H9 (cell line): Measurements from ENCODE around the gene TTLL3. TPM values are rescaled to one million over a fixed set of nuclear protein-coding genes. Genes with fewer than 3 reads are reported as not detected.

Experiments
- DNase-seq: peaks from one replicate; pipeline ENCODE4 v3.0.0-alpha.2; 2017
- H2AFZ ChIP-seq: one replicate; pipeline ENCODE4 v1.6.1; 2013; ENCODE audit warnings: mild to moderate bottlenecking, low read length, control low read depth, moderate library complexity
- H2AK5ac ChIP-seq: 2 replicates; pipeline ENCODE4 v1.6.1; 2013; ENCODE audit warnings: low read length, control low read depth, mixed read lengths; ENCODE audit not compliant: insufficient read length
- H2BK120ac ChIP-seq: one replicate; pipeline ENCODE4 v1.6.1; 2013; ENCODE audit warnings: low read depth, mild to moderate bottlenecking, low read length, control low read depth, inconsistent platforms; ENCODE audit not compliant: poor library complexity, severe bottlenecking
- H2BK12ac ChIP-seq: 2 replicates; pipeline ENCODE4 v1.6.1; 2013; ENCODE audit warnings: low read length, control low read depth, mixed read lengths, low read depth; ENCODE audit not compliant: insufficient read length
- H2BK15ac ChIP-seq: 2 replicates; pipeline ENCODE4 v1.6.1; 2013; ENCODE audit warnings: low read depth, low read length, control low read depth
- H2BK20ac ChIP-seq: one replicate; pipeline ENCODE4 v1.6.1; 2013; ENCODE audit warnings: low read depth, mild to moderate bottlenecking, low read length, control low read depth, inconsistent platforms; ENCODE audit not compliant: poor library complexity, severe bottlenecking
- H2BK5ac ChIP-seq: 2 replicates; pipeline ENCODE4 v1.6.1; 2013; ENCODE audit warnings: low read length, control low read depth, mixed read lengths; ENCODE audit not compliant: insufficient read length
- H3K14ac ChIP-seq: 2 replicates; pipeline ENCODE4 v1.6.1; 2013; ENCODE audit warnings: low read length, control low read depth; ENCODE audit not compliant: insufficient read depth
- H3K18ac ChIP-seq: 2 replicates; pipeline ENCODE4 v1.6.1; 2013; ENCODE audit warnings: low read depth, mild to moderate bottlenecking, mixed read lengths, low read length, control low read depth; ENCODE audit not compliant: insufficient read length
- H3K23ac ChIP-seq: 2 replicates; pipeline ENCODE4 v1.6.1; 2013; ENCODE audit warnings: low read length, control low read depth, mixed read lengths, low read depth; ENCODE audit not compliant: insufficient read length
- H3K23me2 ChIP-seq: 2 replicates; pipeline ENCODE4 v1.6.1; 2013; ENCODE audit warnings: low read depth, mild to moderate bottlenecking, mixed read lengths, low read length, control low read depth; ENCODE audit not compliant: insufficient read length, poor library complexity, severe bottlenecking
- H3K27ac ChIP-seq: 2 replicates; pipeline ENCODE4 v1.5.1; 2013; ENCODE audit warnings: low read length, control low read depth, mixed read lengths, low read depth; ENCODE audit not compliant: insufficient read length
- H3K27me3 ChIP-seq: 2 replicates; pipeline ENCODE4 v1.6.1; 2013; ENCODE audit warnings: low read length, control low read depth, inconsistent platforms; ENCODE audit not compliant: insufficient read depth
- H3K4ac ChIP-seq: 2 replicates; pipeline ENCODE4 v1.6.1; 2013; ENCODE audit warnings: low read depth, mild to moderate bottlenecking, control low read depth, inconsistent platforms, low read length, moderate library complexity
- H3K4me1 ChIP-seq: 2 replicates; pipeline ENCODE4 v1.6.1; 2013; ENCODE audit warnings: low read length, control low read depth, inconsistent platforms; ENCODE audit not compliant: insufficient read depth
- H3K4me2 ChIP-seq: 2 replicates; pipeline ENCODE4 v1.6.1; 2013; ENCODE audit warnings: low read length, control low read depth, mixed read lengths; ENCODE audit not compliant: insufficient read length, insufficient read depth
- H3K56ac ChIP-seq: 2 replicates; pipeline ENCODE4 v1.6.1; 2013; ENCODE audit warnings: low read depth, mild to moderate bottlenecking, mixed read lengths, low read length, control low read depth; ENCODE audit not compliant: insufficient read length
- H3K79me1 ChIP-seq: 2 replicates; pipeline ENCODE4 v1.6.1; 2013; ENCODE audit warnings: low read depth, mild to moderate bottlenecking, moderate library complexity, low read length, control low read depth, inconsistent platforms; ENCODE audit not compliant: insufficient read depth, poor library complexity, severe bottlenecking
- H3K79me2 ChIP-seq: 2 replicates; pipeline ENCODE4 v1.6.1; 2013; ENCODE audit warnings: low read length, control low read depth, inconsistent platforms; ENCODE audit not compliant: insufficient read depth
- H3K9ac ChIP-seq: 2 replicates; pipeline ENCODE4 v1.6.1; 2013; ENCODE audit warnings: low read length, control low read depth, mixed read lengths; ENCODE audit not compliant: insufficient read length; ENCODE audit errors: extremely low read depth
- H3K9me3 ChIP-seq: one replicate; pipeline ENCODE4 v1.6.1; 2013; ENCODE audit warnings: low read depth, low read length, inconsistent platforms; ENCODE audit not compliant: control insufficient read depth
- H3T11ph ChIP-seq: one replicate; pipeline ENCODE4 v1.6.1; 2013; ENCODE audit warnings: mild to moderate bottlenecking, low read length, control low read depth, inconsistent platforms
- H4K20me1 ChIP-seq: one replicate; pipeline ENCODE4 v1.6.1; 2013; ENCODE audit not compliant: control insufficient read depth, insufficient read length, insufficient read depth
- H4K5ac ChIP-seq: 2 replicates; pipeline ENCODE4 v1.6.1; 2013; ENCODE audit warnings: low read depth, mild to moderate bottlenecking, mixed read lengths, low read length, control low read depth; ENCODE audit not compliant: insufficient read length
- H4K8ac ChIP-seq: replicated peaks from 2 replicates; pipeline ENCODE4 v1.6.1; 2013; ENCODE audit warnings: low read length, control low read depth, mixed read lengths, low read depth; ENCODE audit not compliant: insufficient read length
- H4K91ac ChIP-seq: 2 replicates; pipeline ENCODE4 v1.6.1; 2013; ENCODE audit warnings: low read depth, mild to moderate bottlenecking, moderate library complexity, mixed read lengths, low read length, control low read depth; ENCODE audit not compliant: insufficient read length
- H3K27ac Mint-ChIP-seq, 3 experiments: 2 replicates in 2 of 3; 3 replicates in 1 of 3; pipeline ENCODE4 v1.8.0; 2020 to 2021; ENCODE audit warnings: mixed read lengths in 3 of 3, mild to moderate bottlenecking in 1 of 3, moderate library complexity in 1 of 3
- H3K27me3 Mint-ChIP-seq: 2 replicates; pipeline ENCODE4 v1.8.0; 2021; ENCODE audit warnings: low read depth, mild to moderate bottlenecking, moderate library complexity, mixed read lengths
- H3K36me3 Mint-ChIP-seq, 3 experiments: 2 replicates in 2 of 3; 3 replicates in 1 of 3; pipeline ENCODE4 v1.8.0; 2020 to 2021; ENCODE audit warnings: low read depth in 3 of 3, mixed read lengths in 3 of 3; ENCODE audit not compliant: insufficient read depth in 1 of 3
- H3K4me1 Mint-ChIP-seq, 2 experiments: 2 replicates each; pipeline ENCODE4 v1.8.0; 2020; ENCODE audit warnings: mixed read lengths in 2 of 2
- H3K4me3 Mint-ChIP-seq, 2 experiments: 2 replicates in 1 of 2; 3 replicates in 1 of 2; pipeline ENCODE4 v1.8.0; 2020 to 2021; ENCODE audit warnings: mild to moderate bottlenecking in 2 of 2, mixed read lengths in 2 of 2, moderate library complexity in 1 of 2
- H3K9me3 Mint-ChIP-seq, 2 experiments: 2 replicates in 1 of 2; 3 replicates in 1 of 2; pipeline ENCODE4 v1.8.0; 2020; ENCODE audit warnings: mild to moderate bottlenecking in 2 of 2, mixed read lengths in 2 of 2, moderate library complexity in 1 of 2
- CTCF ChIP-seq: fragments of 200-600 bp; sonication (generic); conservative IDR thresholded peaks from 3 replicates; pipeline ENCODE4 v1.8.0; 2021; ENCODE audit warnings: antibody characterized with exemption, mild to moderate bottlenecking
- WGBS: extraction: QIAGEN DNeasy Blood & Tissue Kit; methylation state at CpG from one replicate; pipeline ENCODE4 v1.1.7; 2013; ENCODE audit warnings: missing lambda C conversion rate, low lambda C conversion rate, mixed read lengths; ENCODE audit not compliant: insufficient read length; ENCODE audit errors: extremely low coverage; 5-methylcytosine and 5-hydroxymethylcytosine counted together
- total RNA-seq: library from RNA; stranded (reverse); gene quantifications from 2 replicates; pipeline ENCODE4 v1.2.1, GENCODE V29; 2021

The TTLL3 gene
- total RNA-seq, 1 experiment from 2014 or later: 14.4 TPM

DNA sequence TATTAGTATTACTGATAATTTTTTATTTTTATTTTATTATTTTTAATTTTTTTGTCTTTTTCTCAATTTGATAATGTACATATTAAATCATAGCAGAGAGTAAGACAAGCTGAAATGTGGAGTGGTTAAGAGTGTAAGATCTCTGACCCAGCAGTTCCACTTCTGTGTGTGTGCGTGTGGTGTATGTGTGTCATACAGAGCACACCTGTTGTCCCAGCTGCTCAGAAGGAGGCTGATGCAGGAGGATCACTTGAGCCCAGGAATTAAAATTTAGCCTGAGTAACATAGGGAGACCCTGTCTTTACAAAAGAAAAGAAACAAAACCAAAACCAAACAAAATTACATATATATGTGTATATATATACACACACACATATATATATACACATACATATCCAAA, 71.4 kb downstream of the TTLL3 start:
- Histone ChIP-seq H3K27me3 (no peaks in the 10 kb centered on the region), H3K4me2 (no peak overlapping the region), H3K79me2 (no peaks in the 10 kb centered on the region), H3K9me3 (no peaks in the 10 kb centered on the region), H3K23me2 (no peaks in the 10 kb centered on the region), H3K9ac (no peak overlapping the region), H4K5ac (no peak overlapping the region), H3K27ac (no peak overlapping the region), H4K20me1 (no peaks in the 10 kb centered on the region), H3K79me1 (no peaks in the 10 kb centered on the region), H2AFZ (no peak overlapping the region), H2BK20ac (no peak overlapping the region), H2BK5ac (no peak overlapping the region), H4K8ac (no peak overlapping the region), H2AK5ac (no peak overlapping the region), H3K18ac (no peak overlapping the region), H3K56ac (no peak overlapping the region), H3T11ph (no peak overlapping the region), H4K91ac (no peak overlapping the region), H2BK12ac (no peak overlapping the region), H3K23ac (no peak overlapping the region), H2BK120ac (no peak overlapping the region), H2BK15ac (no peak overlapping the region), H3K4me1 (no peaks in the 10 kb centered on the region), H3K14ac (no peak overlapping the region), H3K4ac (no peak overlapping the region)
- H3K4me1 Mint-ChIP-seq: peaks cover 7 to 12% of the 10 kb centered on the region in 2 experiments
- no peak for DNase-seq
- H3K9me3 Mint-ChIP-seq: no peaks in the 10 kb centered on the region
- no peak overlapping the region for H3K4me3 Mint-ChIP-seq
- no peaks in the 10 kb centered on the region; the same call in 1 of the 2 replicates for H3K27me3 Mint-ChIP-seq
- WGBS: no CpG with 5 or more reads among the region's 1 CpG
- H3K36me3 Mint-ChIP-seq: no peaks in the 10 kb centered on the region
- TF ChIP-seq CTCF: no peak
- H3K27ac Mint-ChIP-seq: no peak overlapping the region
